Transverse colon (tissue), 4 donors: ENCODE measurements around the gene ABHD12. TPM values are rescaled to one million over a fixed set of nuclear protein-coding genes. Genes with fewer than 3 reads are reported as not detected.

Experiments
- DNase-seq: peaks from one replicate; pipeline ENCODE4 v3.0.0-alpha.2; 2019
- H3K27ac ChIP-seq, 4 donors: fragments of 200-600 bp; sonication (generic); 2 replicates each; pipeline ENCODE4 v1.5.1; 2016 to 2018; ENCODE audit warnings: inconsistent platforms in 4 of 4
- H3K27me3 ChIP-seq: fragments of 200-600 bp; sonication (generic); 2 replicates; pipeline ENCODE4 v1.5.1; 2017; ENCODE audit warnings: inconsistent platforms
- H3K36me3 ChIP-seq, 4 donors: fragments of 200-600 bp; sonication (generic); 2 replicates each; pipeline ENCODE4 v1.5.1; 2017 to 2019; ENCODE audit warnings: inconsistent platforms in 4 of 4
- H3K4me1 ChIP-seq, 4 donors: fragments of 200-600 bp; sonication (generic); 2 replicates each; pipeline ENCODE4 v1.5.1; 2017 to 2020; ENCODE audit warnings: inconsistent platforms in 4 of 4
- H3K4me3 ChIP-seq, 4 donors: fragments of 200-600 bp; sonication (generic); 1 replicate in 1 of 4; 2 replicates in 3 of 4; pipeline versions ENCODE4 v1.5.1 to v1.6.1; 2017 to 2019; ENCODE audit warnings: inconsistent platforms in 4 of 4
- H3K9me3 ChIP-seq, 2 donors: fragments of 200-600 bp; sonication (generic); 2 replicates each; pipeline ENCODE4 v1.5.1; 2017 to 2019; ENCODE audit warnings: inconsistent platforms in 2 of 2
- CTCF ChIP-seq, 5 experiments: fragments of 200-600 bp in 3 of 5; fragments of 450-650 bp in 2 of 5; sonication (generic) in 3 of 5; IDR thresholded peaks; 1 replicate in 2 of 5; 2 replicates in 3 of 5; pipeline ENCODE4 v1.5.1; 2016 to 2017; ENCODE audit warnings: antibody characterized with exemption in 5 of 5, inconsistent platforms in 3 of 5, mild to moderate bottlenecking in 2 of 5, moderate library complexity in 1 of 5
- EP300 ChIP-seq: sonication (generic); formaldehyde crosslinking; IDR thresholded peaks from one replicate; pipeline ENCODE4 v1.6.1; 2017; ENCODE audit warnings: antibody characterized with exemption, low read depth
- POLR2A ChIP-seq: fragments of 450-650 bp; IDR thresholded peaks from one replicate; pipeline ENCODE4 v1.6.1; 2016; ENCODE audit warnings: antibody characterized with exemption, mild to moderate bottlenecking, moderate library complexity
- POLR2AphosphoS5 ChIP-seq, 3 donors: sonication (generic); formaldehyde crosslinking; IDR thresholded peaks; one replicate each; pipeline ENCODE4 v1.6.1; 2016; ENCODE audit warnings: antibody characterized with exemption in 3 of 3
- WGBS, 2 donors: methylation state at CpG; one replicate each; pipeline ENCODE4 v1.1.5; 2018; ENCODE audit warnings: low coverage in 1 of 2; 5-methylcytosine and 5-hydroxymethylcytosine counted together
- in situ Hi-C, 4 donors: fragments of 200-750 bp; cut with MboI; loops; one replicate each; pipeline versions ENCODE4 v1.15.0 to v1.15.1; 2017; ENCODE audit warnings: low sequenced_read_pairs in 3 of 4, low pct_ligation_motif_present in 1 of 4, low pct_unique_long_range_greater_than_20kb in 1 of 4
- intact Hi-C: fragments of 100-400 bp; cut with DNase I; formaldehyde crosslinking; loops from one replicate; pipeline ENCODE4 v1.15.1; 2023; ENCODE audit warnings: low total_unique reads
- total RNA-seq, 4 donors: library from RNA; depleted of rRNA; stranded (reverse); fragments of >200 nt; gene quantifications; one replicate each; pipeline ENCODE4 v1.1.0, GENCODE V29; 2016

The ABHD12 gene
- total RNA-seq, 4 donors from 2014 or later = 67.3 to 103 (median 73.4) TPM

GRCh38 chr20:25275813-25276532 lies 114.7 kb downstream of the ABHD12 start:
- in situ Hi-C loops (loop anchor here in 1 of 4 donors (25.0 kb wide), 1 partner anchor 89 kb away; the partner anchor contains the start of gene ENTPD6), intact Hi-C loops (no loop called here)
- Histone ChIP-seq H3K27me3 (no peaks in the 10 kb centered on the region), H3K27ac (peak overlapping the region in 2 of 4 donors; percentile 6 to 29), H3K36me3 (peaks cover 0 to 63% (median 30%) of the 10 kb centered on the region in 4 donors), H3K4me1 (peaks cover 0 to 6% (median 1%) of the 10 kb centered on the region in 4 donors), H3K9me3 (no peaks in the 10 kb centered on the region), H3K4me3 (no peak overlapping the region)
- WGBS, 2 donors = 89 to 95% methylated on average over 3 to 20 of the region's 20 CpGs
- TF ChIP-seq POLR2A (no peak), POLR2AphosphoS5 (IDR thresholded peaks at IDR 0.05) (no peak), EP300 (no peak), CTCF (IDR thresholded peaks at IDR 0.05) (no peak)
- no peak for DNase-seq

- 93 to 100% methylated on average over 3 to 31 of the region's 32 CpGs for WGBS, 2 donors
- intact Hi-C loops = no loop called here
- Histone ChIP-seq H3K4me1 (peaks cover 0 to 6% (median 1%) of the 10 kb centered on the region in 4 donors), H3K4me3 (no peak overlapping the region), H3K9me3 (no peaks in the 10 kb centered on the region), H3K36me3 (peaks cover 0 to 63% (median 34%) of the 10 kb centered on the region in 4 donors), H3K27ac (peak overlapping the region; percentile 14 to 67 (median 26)), H3K27me3 (no peaks in the 10 kb centered on the region)
- no peak for TF ChIP-seq EP300
- TF ChIP-seq POLR2AphosphoS5 (IDR thresholded peaks at IDR 0.05) = no peak
- no peak for TF ChIP-seq CTCF (IDR thresholded peaks at IDR 0.05)
- no peak for TF ChIP-seq POLR2A
- in situ Hi-C loops = loop anchor here in 1 of 4 donors (25.0 kb wide), 1 partner anchor 88 kb away; the partner anchor contains the start of gene ENTPD6
- DNase-seq = peak; percentile 6
Observed at GRCh38 chr20:25274891-25275812, 115.5 kb downstream of the ABHD12 start.

- WGBS, 2 donors = 95% methylated on average over 19 of the region's 20 CpGs; no CpG with 5 or more reads in 1 of the 2 donors
- Histone ChIP-seq H3K4me3 (no peak overlapping the region), H3K4me1 (peaks cover 0 to 6% (median 1%) of the 10 kb centered on the region in 4 donors), H3K27ac (peak overlapping the region; percentile 14 to 67 (median 26)), H3K36me3 (peaks cover 0 to 67% (median 36%) of the 10 kb centered on the region in 4 donors), H3K9me3 (no peaks in the 10 kb centered on the region), H3K27me3 (no peaks in the 10 kb centered on the region)
- DNase-seq = peak; percentile 6
- in situ Hi-C loops = no loop called here
- TF ChIP-seq POLR2AphosphoS5 (IDR thresholded peaks at IDR 0.05) = no peak
- no peak for TF ChIP-seq CTCF (IDR thresholded peaks at IDR 0.05)
- TF ChIP-seq EP300 = no peak
- no peak for TF ChIP-seq POLR2A
- intact Hi-C loops = no loop called here
Observed at GRCh38 chr20:25274481-25274880, 116.2 kb downstream of the ABHD12 start.
